Prostate gland (tissue), 2 donors: ENCODE data around the gene TERB1.

Source experiments
- CTCF ChIP-seq, 4 experiments: fragments of 200-600 bp in 2 of 4; fragments of 450-650 bp in 2 of 4; sonication (generic) in 2 of 4; IDR thresholded peaks; 1 replicate in 3 of 4; 2 replicates in 1 of 4; pipeline ENCODE4 v1.5.1; 2016 to 2019; ENCODE audit warnings: antibody characterized with exemption in 4 of 4, mild to moderate bottlenecking in 2 of 4, moderate library complexity in 2 of 4
- POLR2A ChIP-seq: fragments of 450-650 bp; IDR thresholded peaks from one replicate; pipeline ENCODE4 v1.6.1; 2016; ENCODE audit warnings: antibody characterized with exemption, mild to moderate bottlenecking
- POLR2AphosphoS5 ChIP-seq: sonication (generic); formaldehyde crosslinking; IDR thresholded peaks from one replicate; pipeline ENCODE4 v1.6.1; 2017; ENCODE audit warnings: antibody characterized with exemption

GRCh38 chr16:66787427-66787826 lies 14.0 kb downstream of the TERB1 start:
- TF ChIP-seq CTCF (IDR thresholded peaks at IDR 0.05) (no peak), POLR2A (no peak), POLR2AphosphoS5 (no peak)
